Peyer's patch (tissue), 4 donors: ENCODE data around the gene GLO1.

Experiments
- CTCF ChIP-seq, 6 experiments: fragments of 450-650 bp in 4 of 6; fragments of 200-600 bp in 2 of 6; sonication (generic) in 1 of 6; IDR thresholded peaks; one replicate each; pipeline ENCODE4 v1.5.1; 2017 to 2019; ENCODE audit warnings: antibody characterized with exemption in 6 of 6, mild to moderate bottlenecking in 3 of 6, moderate library complexity in 1 of 6
- POLR2A ChIP-seq, 2 donors: fragments of 450-650 bp; IDR thresholded peaks; one replicate each; pipeline ENCODE4 v1.5.1; 2017; ENCODE audit warnings: antibody characterized with exemption in 2 of 2, mild to moderate bottlenecking in 2 of 2, moderate library complexity in 2 of 2

DNA sequence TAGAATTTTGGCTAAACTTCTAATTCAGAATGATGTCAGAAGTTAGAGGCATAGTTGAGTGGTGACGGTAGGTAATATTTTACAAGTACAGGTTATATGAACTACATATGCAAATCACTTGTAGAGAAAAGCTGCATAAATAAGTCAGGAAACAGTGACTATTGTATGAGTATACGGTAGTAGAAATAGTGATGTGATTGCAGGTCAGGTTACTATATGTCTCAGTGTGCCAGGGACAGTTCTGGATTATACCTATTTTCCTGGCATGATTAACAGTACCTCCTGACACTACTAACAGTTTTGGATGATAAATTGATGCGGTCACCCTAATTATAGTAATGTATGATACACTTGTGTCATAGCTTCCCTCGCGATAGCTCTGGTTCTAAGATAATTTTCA lies 21.4 kb upstream of the GLO1 start:
- TF ChIP-seq POLR2A (IDR thresholded peaks at IDR 0.05) (no peak), CTCF (IDR thresholded peaks at IDR 0.05) (no peak)
